Left cardiac atrium (tissue), 4 donors: ENCODE measurements around the gene SOHLH2. TPM values are rescaled to one million over a fixed set of nuclear protein-coding genes. Genes with fewer than 3 reads are reported as not detected.

Experiments used
- ATAC-seq, 2 donors: fragments of 200-7000 bp; cut with Tn5 transposase; one replicate each; pipeline ENCODE4 v1.9.1; 2020; ENCODE audit warnings: mild to moderate bottlenecking in 2 of 2, moderate library complexity in 2 of 2
- DNase-seq: peaks from one replicate; pipeline ENCODE4 v3.0.0-alpha.2; 2020
- intact Hi-C, 2 donors: fragments of 100-400 bp; cut with DNase I; formaldehyde crosslinking; loops; one replicate each; pipeline versions ENCODE4 v1.14.1 to v1.15.1; 2022 to 2023
- total RNA-seq, 2 donors: library from RNA; stranded (reverse); fragmentation: NEBNext Ultra II Directional; extraction: Animal tissue kit (Norgen Biotek cat#: 25700); gene quantifications; one replicate each; pipeline ENCODE4 v1.2.1, GENCODE V29; 2021
- donor health status: DM: no; HTN: yes; CAD: no.
- donor health status: DM: no; HTN: yes; CAD: no; lungs with severe emphysema.
- donor health status: DM: yes; HTN: yes; CAD: no.
- donor health status: Dilated cardiomyopathy.

SOHLH2 gene
- total RNA-seq, 2 donors from 2014 or later: 0.24 TPM; not detected in 1

DNA sequence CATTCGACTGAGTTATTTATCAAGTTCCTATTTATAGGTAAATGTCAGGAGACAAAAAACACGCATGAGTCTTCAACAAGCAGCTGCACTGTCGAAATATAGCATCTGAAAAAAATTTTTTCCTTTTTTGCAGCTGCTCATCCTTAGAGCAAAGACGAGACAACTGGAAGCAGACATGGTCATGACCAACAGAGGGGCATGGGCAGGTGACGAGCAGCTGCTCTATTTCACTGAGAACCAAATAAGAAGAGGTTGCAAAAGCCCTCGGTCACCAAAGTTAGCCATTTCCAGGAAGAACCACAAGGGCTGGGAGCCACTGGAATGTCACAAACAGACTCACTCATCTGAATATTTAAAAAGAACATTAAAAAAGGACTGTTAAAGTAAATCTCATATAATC lies 22.2 kb downstream of the SOHLH2 start:
- DNase-seq (no peak), ATAC-seq (no peak)
- intact Hi-C loops: no loop called here

GRCh38 chr13:36190771-36191170 lies 23.6 kb downstream of the SOHLH2 start:
- no peak for ATAC-seq
- intact Hi-C loops: no loop called here
- no peak for DNase-seq

DNA sequence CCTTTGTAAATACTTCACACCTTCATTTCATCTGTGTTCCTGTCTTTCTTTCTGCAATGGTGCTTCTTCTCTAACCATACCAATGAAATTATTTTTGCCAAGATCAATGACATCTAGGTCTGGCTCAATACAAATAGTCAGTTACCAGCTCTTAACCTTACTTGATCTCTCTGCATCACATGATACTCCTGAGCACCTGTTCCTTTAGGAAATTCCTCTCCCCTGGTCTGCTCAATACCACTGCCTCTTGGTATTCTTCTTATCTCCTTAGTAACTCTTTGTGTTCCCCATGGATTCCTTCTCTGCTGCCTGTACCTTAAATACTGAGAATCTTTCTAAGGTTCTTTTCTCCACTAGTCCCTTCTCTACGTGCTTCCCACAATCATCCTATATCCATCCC lies 25.9 kb downstream of the SOHLH2 start:
- intact Hi-C loops: no loop called here
- ATAC-seq: no peak

DNA sequence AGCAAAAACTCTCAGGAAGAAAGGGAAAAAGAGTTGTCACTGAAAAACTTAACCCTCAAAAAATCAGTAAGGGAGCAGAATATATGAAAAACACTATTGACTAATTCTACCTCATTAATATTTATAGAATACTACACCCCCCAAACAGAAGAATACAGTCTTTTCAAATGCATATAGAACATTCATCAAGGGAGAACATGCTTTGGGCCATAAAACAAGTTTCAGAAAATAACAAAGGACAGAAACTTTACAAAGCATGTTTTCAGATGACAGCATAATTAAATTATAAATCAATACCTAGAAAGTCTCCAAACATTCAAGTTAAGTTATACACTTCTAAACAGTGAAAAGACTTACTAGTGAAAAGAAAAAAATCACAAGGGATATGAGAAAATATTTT lies 30.5 kb downstream of the SOHLH2 start:
- ATAC-seq (no peak), DNase-seq (no peak)
- intact Hi-C loops: no loop called here

More for the DNA sequence above, 25.9 kb downstream of the SOHLH2 start:
- DNase-seq: no peak

DNA sequence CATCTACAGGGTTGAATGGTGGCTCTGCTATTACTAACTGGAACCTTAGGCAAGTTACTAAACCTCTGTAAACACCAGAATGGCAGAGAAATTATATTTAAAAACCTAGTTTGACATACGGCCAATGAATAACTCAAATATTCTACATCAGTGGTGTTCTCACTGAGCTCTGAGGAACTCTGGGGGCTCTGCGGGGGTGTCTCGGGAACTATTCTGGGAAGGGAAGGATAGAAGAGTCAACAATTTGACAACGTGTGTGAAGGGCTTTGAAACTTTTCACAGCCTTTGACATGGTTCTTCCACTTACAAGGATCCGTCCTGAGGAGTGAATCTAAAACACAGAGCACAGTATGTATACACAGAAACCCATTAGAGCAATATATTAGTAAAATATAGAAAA lies 38.7 kb downstream of the SOHLH2 start:
- ATAC-seq (no peak), DNase-seq (no peak)
- intact Hi-C loops: no loop called here

GRCh38 chr13:36174923-36175322 lies 39.4 kb downstream of the SOHLH2 start:
- ATAC-seq: no peak

DNA sequence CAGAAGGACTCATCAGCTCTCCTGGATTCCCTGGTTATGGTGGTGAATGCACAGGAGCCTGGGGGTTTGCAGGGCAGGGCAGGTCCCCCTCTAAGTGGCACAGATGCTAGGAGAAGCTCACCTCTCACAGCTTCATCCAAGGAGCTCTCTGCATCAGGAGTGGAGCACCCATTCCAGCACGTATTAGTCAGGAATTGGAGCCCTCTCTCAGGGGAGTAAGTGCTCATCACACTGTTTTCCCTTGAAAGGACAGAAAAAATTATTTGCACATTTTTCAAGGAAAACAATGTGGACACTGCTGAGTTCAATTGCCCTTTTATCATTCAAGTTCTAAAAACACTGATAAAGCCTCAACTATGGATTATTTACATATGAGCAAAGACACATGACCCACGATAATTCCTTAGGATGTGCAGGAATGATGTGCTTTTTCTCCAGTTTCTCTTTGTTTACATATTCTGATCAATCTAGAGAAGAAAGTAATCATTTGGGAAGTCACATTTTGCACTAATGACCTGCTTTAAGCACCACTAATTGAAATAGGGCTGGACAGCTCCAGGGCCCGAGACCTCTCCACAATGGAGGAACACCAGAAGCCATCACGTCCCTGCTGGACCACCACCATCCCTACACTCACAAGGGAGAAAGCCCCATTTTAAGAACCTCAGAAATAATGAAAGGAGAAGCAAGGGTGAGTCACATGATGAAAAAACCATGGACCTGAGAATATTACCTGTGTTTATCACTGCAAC lies 40.6 kb downstream of the SOHLH2 start:
- intact Hi-C loops: no loop called here
- DNase-seq (no peak), ATAC-seq (no peak)

More at GRCh38 chr13:36174923-36175322, 39.4 kb downstream of the SOHLH2 start:
- intact Hi-C loops: no loop called here
- no peak for DNase-seq

DNA sequence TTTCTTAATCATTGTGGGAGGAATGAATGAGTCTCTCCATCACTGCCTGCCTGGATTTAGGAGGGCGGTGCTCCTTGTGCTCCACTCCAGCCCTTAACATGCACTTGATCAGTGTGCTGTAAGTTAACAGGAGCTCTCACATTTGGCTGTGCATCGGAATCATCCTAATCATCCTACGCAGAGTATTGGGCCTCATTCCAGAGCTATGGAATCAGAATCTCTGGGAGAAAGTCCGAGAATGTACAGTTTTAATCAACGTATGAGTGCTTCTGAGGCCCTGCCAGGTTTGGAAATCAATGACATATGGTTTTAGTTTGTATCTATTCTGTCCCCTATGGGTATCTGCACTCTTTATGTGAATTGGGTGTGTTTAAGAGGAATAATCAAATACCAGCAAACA lies 48.3 kb downstream of the SOHLH2 start:
- no peak for DNase-seq
- intact Hi-C loops: no loop called here

DNA sequence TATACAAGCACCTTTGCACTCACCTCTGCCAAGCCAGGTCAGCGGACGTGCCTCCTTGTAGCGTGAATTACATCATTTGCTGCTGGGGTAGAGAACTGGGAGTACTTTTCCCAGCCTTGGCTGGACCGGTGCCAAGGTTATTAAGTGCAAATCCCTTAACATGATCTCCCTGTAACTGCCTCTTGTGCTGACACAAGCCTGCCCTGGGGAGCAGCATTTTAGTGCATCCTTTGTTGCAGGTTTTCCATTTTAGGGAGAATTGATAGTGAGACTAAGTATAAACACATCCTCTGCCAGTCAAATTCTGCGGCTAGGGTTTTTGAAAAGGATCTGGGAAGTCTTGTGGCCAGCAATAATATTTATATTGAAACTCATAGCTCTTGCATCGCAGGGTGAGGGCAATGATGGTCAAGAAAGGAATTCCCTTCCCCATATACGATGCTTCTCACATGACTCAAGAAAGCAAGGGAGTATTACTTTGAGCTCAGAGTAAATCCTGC lies 50.5 kb downstream of the SOHLH2 start:
- intact Hi-C loops: no loop called here
- DNase-seq (peak; percentile 82), ATAC-seq (peak; percentile 67 to 92)

More for the DNA sequence above, 48.3 kb downstream of the SOHLH2 start:
- no peak for ATAC-seq

DNA sequence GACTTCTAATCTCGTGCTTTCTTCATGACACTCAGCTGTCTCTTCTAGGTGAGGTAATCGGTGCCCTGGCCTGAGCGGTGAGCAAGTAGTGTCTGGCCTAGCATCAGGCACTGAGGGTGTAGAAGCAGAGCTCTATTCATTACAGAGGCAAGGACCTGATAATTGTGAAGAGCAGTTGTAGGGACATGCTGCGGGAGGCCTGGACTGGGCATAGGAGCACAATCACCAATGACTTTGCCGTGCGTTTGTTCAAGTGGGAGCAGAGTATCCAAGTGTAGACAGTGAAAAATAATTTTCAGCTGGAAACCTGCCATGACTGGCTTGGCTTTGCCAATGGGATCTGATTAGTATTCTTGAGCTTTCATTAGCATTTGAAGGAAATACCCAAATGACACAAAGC lies 51.1 kb downstream of the SOHLH2 start:
- intact Hi-C loops: no loop called here
- DNase-seq (no peak), ATAC-seq (peak in 1 of 2 donors; percentile 55)

GRCh38 chr13:36160297-36160696 lies 54.1 kb downstream of the SOHLH2 start:
- DNase-seq: no peak
- ATAC-seq: no peak
- intact Hi-C loops: no loop called here

- DNase-seq (no peak), ATAC-seq (no peak)
- intact Hi-C loops: no loop called here
These were observed 55.7 kb downstream of the SOHLH2 start for GRCh38 chr13:36158611-36159010.

DNA sequence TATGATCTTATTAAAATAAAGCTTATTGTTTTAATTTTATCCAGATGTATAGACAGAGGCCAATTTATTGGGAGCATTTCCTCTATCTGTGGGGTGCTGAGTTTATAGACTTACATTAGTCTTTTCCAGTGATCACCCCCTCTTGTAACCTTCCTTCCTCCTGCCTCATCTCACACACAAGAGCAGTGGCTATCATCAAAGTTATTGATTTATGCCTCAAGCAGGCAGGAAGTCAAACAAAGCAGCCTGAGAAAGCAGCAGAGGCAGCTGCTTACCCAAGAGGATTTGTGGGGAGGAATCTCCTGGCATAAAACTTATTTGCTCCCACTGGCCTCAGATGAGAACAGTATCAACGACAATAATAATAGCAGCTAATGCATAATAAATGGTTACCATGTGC lies 56.9 kb downstream of the SOHLH2 start:
- intact Hi-C loops: no loop called here
- DNase-seq: no peak
- no peak for ATAC-seq

DNA sequence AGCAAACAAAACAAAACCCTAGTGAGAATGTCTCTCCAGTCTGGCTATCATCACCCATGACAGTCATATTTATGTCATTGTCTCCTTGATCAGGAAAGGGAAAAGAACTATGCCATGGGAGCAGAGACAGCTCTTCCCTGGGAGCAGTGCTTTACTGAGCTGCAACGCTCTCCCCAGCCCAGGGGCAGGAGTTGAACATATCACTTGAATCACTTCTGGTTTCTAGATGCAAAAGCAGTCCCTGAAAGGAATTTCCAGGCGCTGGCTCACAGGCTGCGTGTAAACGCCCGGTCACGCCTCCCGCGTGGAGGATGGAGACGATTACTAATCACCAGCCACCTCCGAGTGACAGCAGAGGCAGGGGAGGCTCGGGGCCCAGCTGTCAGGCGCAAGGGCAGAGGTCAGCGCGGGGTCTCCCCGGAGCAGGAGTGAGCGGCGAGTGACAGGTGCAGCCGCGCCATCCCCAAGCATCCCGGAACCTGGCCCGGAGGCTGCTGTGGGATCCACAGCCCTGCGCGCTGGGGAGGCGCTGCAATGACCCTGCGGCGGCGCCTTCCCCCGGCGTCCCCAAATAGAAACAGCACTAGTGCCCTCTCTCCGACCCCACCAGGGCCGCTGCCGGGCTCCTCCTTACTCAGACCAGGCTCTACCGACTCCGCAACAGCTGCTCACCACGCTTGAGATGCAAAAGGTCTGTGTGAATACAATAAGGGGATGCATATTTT lies 59.6 kb downstream of the SOHLH2 start:
- intact Hi-C loops: no loop called here
- peak; percentile 22 for DNase-seq
- ATAC-seq: peak; percentile 71 to 86

GRCh38 chr13:36151591-36151990 lies 62.8 kb downstream of the SOHLH2 start:
- intact Hi-C loops: no loop called here
- DNase-seq (no peak), ATAC-seq (no peak)

GRCh38 chr13:36148446-36148845 lies 65.9 kb downstream of the SOHLH2 start:
- ATAC-seq (no peak), DNase-seq (no peak)
- intact Hi-C loops: no loop called here

DNA sequence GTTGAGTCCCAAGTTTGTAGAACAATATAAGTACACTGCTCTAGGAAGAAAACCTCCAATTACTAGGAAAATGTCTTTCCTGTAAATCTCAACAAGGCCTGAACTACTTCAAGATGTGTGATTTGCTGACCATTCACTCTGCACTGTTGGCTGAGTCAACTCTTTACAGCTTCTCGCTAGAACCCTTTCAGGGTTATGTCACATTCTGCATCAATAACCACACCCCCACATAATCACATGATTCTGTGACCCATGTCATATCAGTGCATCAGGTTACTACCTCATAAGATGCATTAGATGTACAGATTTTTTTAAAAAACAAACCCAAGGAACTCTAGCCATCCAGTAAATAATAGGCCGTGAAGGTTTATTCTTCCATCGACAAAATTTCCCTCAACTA lies 67.0 kb downstream of the SOHLH2 start:
- DNase-seq (no peak), ATAC-seq (no peak)
- intact Hi-C loops: no loop called here

GRCh38 chr13:36146511-36147269 lies 67.7 kb downstream of the SOHLH2 start:
- ATAC-seq (no peak), DNase-seq (no peak)
- intact Hi-C loops: no loop called here

GRCh38 chr13:36143738-36144137 lies 70.6 kb downstream of the SOHLH2 start:
- DNase-seq: no peak
- intact Hi-C loops: no loop called here
- no peak for ATAC-seq

GRCh38 chr13:36142735-36143134 lies 71.6 kb downstream of the SOHLH2 start:
- DNase-seq: no peak
- no peak for ATAC-seq
- intact Hi-C loops: no loop called here
